Activated CD8-positive, alpha-beta T cell treated with anti-CD3 and anti-CD28 coated beads, Interleukin-2, amount 10 ng/mL, durations not matched to agents 7 days and 5 days (primary cell): ENCODE data around the gene OR5C1. TPM values are rescaled to one million over a fixed set of nuclear protein-coding genes. Genes with fewer than 3 reads are reported as not detected.

ENCODE experiments used
- ATAC-seq: fragments of 150-1000 bp; cut with Tn5 transposase; one replicate; pipeline ENCODE4 v1.10.0; 2021; ENCODE audit warnings: moderate library complexity
- CTCF ChIA-PET: fragments of 350-600 bp; sonication (Branson Sonifier 250); formaldehyde crosslinking; loops from one replicate; lab custom pipeline; 2021; ENCODE audit warnings: antibody characterized with exemption; lab: Charles Lee
- POLR2A ChIA-PET: fragments of 350-600 bp; sonication (Branson Sonifier 250); formaldehyde crosslinking; loops from one replicate; lab custom pipeline; 2021; ENCODE audit warnings: antibody characterized with exemption; lab: Charles Lee
- DNase-seq: peaks from one replicate; pipeline ENCODE4 v3.0.0-alpha.2; 2020
- H3K27ac Mint-ChIP-seq: one replicate; pipeline ENCODE4 v1.8.0; 2021; ENCODE audit warnings: mild to moderate bottlenecking, mixed read lengths
- H3K27me3 Mint-ChIP-seq: one replicate; pipeline ENCODE4 v1.8.0; 2021; ENCODE audit warnings: low read depth, mixed read lengths
- H3K36me3 Mint-ChIP-seq: one replicate; pipeline ENCODE4 v1.8.0; 2021; ENCODE audit warnings: low read depth, mixed read lengths
- H3K4me1 Mint-ChIP-seq: one replicate; pipeline ENCODE4 v1.8.0; 2021; ENCODE audit warnings: low read depth, mixed read lengths
- H3K4me3 Mint-ChIP-seq: one replicate; pipeline ENCODE4 v1.8.0; 2021; ENCODE audit warnings: mild to moderate bottlenecking, mixed read lengths
- H3K9me3 Mint-ChIP-seq: one replicate; pipeline ENCODE4 v1.8.0; 2022; ENCODE audit warnings: mixed read lengths; ENCODE audit not compliant: insufficient read depth
- total RNA-seq, 2 experiments: library from RNA; stranded (reverse); gene quantifications; one replicate each; pipeline ENCODE4 v1.2.3, GENCODE V29; 2021

Gene OR5C1
- total RNA-seq, result not detected

DNA sequence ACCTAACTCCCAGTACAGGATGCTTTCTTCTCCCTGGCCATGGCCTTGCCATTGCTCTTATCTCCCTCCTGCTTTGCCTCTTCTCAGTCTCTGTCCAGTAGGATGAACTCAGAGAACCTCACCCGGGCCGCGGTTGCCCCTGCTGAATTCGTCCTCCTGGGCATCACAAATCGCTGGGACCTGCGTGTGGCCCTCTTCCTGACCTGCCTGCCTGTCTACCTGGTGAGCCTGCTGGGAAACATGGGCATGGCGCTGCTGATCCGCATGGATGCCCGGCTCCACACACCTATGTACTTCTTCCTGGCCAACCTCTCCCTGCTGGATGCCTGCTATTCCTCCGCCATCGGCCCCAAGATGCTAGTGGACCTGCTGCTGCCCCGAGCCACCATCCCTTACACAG lies at the start of gene OR5C1:
OR5C1 (plus strand) TSS at position 103 of the 400 bp plus-strand sequence; CDS start at position 103, 0 bp downstream.
- no peak within 1 kb of the TSS for H3K4me3 Mint-ChIP-seq
- H3K27ac Mint-ChIP-seq, result no peak within 1 kb of the TSS
- no peak for ATAC-seq
- H3K9me3 Mint-ChIP-seq, result no peaks in the 10 kb centered on the region
- ChIA-PET POLR2A (no interaction called here), CTCF (interaction anchor here (1.0 kb wide), 1 partner anchor 20 kb away, joined by 4 read pairs; no protein-coding TSS in a partner anchor)
- H3K4me1 Mint-ChIP-seq, result no peaks in the 10 kb centered on the region
- no peaks in the 10 kb centered on the region for H3K36me3 Mint-ChIP-seq
- DNase-seq, result no peak
- no peaks in the 10 kb centered on the region for H3K27me3 Mint-ChIP-seq

- Mint-ChIP-seq H3K36me3 (no peaks in the 10 kb centered on the region), H3K4me1 (no peaks in the 10 kb centered on the region), H3K27ac (no peak within 1 kb of the TSS), H3K9me3 (peaks cover 3% of the 10 kb centered on the region), H3K4me3 (no peak within 1 kb of the TSS), H3K27me3 (peaks cover 3% of the 10 kb centered on the region)
- ChIA-PET POLR2A (no interaction called here), CTCF (no interaction called here)
- no peak for DNase-seq
- no peak for ATAC-seq
These were observed 46.7 kb upstream of the OR5C1 start, which contains the start of gene OR1L6 for GRCh38 chr9:122742003-122742402. TSS of gene OR1L6 (plus strand) at chr9:122742303. CDS start at chr9:122749848, 7,545 bp downstream.

GRCh38 chr9:122754825-122755224 lies 33.9 kb upstream of the OR5C1 start:
- H3K4me1 Mint-ChIP-seq, result no peaks in the 10 kb centered on the region
- no peaks in the 10 kb centered on the region for H3K36me3 Mint-ChIP-seq
- CTCF ChIA-PET, result no interaction called here
- no peak overlapping the region for H3K4me3 Mint-ChIP-seq
- no peak for DNase-seq
- POLR2A ChIA-PET, result no interaction called here
- peaks cover 2% of the 10 kb centered on the region for H3K27me3 Mint-ChIP-seq
- no peak for ATAC-seq
- H3K27ac Mint-ChIP-seq, result no peak overlapping the region
- peaks cover 15% of the 10 kb centered on the region for H3K9me3 Mint-ChIP-seq

DNA sequence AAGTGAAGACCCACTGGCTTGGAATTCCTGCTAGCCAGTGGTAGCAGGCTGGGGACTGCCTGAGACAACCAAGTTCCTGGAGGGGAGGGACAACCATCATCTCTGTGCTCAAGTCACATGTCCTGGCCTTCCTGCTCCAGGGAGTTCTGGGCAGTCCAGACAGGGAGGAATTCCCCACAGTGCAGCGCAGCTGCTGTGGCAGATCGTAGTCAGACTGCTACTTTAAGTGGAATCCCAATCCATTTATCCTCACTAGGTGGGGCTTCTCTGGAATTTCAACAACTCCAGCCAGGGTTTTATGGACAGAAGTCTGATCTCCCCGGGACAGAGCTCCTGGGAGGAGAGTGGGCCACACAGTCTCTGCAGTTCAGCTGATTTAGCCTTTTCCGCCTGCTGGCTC lies 20.9 kb upstream of the OR5C1 start:
- Mint-ChIP-seq H3K36me3 (no peaks in the 10 kb centered on the region), H3K9me3 (peaks cover 16% of the 10 kb centered on the region), H3K4me3 (no peak overlapping the region), H3K27me3 (no peaks in the 10 kb centered on the region), H3K4me1 (no peaks in the 10 kb centered on the region), H3K27ac (no peak overlapping the region)
- DNase-seq (no peak), ATAC-seq (no peak)
- ChIA-PET CTCF (no interaction called here), POLR2A (no interaction called here)

GRCh38 chr9:122777052-122777451 lies 11.7 kb upstream of the OR5C1 start:
- CTCF ChIA-PET, result no interaction called here
- no peak overlapping the region for H3K4me3 Mint-ChIP-seq
- no peaks in the 10 kb centered on the region for H3K9me3 Mint-ChIP-seq
- no peaks in the 10 kb centered on the region for H3K36me3 Mint-ChIP-seq
- POLR2A ChIA-PET, result no interaction called here
- H3K27ac Mint-ChIP-seq, result no peak overlapping the region
- ATAC-seq, result no peak
- H3K4me1 Mint-ChIP-seq, result no peaks in the 10 kb centered on the region
- peaks cover 5% of the 10 kb centered on the region for H3K27me3 Mint-ChIP-seq
- DNase-seq, result no peak

DNA sequence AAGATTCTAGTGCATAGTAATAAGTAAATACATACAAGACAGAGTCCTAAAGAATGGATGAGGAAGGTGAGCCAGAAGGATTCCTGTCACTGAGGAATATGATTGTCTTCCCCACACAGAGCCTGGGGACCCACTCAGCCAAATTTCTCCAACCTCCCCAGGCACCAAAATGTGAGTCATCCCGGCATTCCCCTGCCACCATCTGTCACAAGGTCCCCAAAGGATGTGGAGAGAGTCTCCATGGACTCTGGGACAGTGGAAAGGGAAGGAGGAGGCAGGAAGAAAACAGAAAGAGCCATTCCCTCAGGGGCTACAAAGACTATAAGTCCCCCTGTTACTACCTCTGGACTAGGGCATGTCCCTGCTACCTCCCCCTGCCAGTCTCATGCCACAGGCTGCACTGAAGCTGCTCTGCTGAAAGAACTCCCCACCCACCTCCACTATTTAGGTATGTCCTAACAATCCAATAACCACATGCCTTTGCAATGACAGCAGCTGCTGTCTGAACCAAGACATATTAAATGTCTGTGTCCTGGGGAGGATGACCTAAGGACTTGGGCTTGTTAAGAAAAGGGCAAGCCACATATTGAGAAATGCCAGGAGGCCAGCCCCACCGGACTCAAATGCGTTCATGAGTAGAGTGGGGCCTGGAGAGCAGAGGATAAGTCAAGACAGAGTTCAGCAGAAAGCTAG lies 10.7 kb upstream of the OR5C1 start:
- POLR2A ChIA-PET, result no interaction called here
- CTCF ChIA-PET, result no interaction called here

DNA sequence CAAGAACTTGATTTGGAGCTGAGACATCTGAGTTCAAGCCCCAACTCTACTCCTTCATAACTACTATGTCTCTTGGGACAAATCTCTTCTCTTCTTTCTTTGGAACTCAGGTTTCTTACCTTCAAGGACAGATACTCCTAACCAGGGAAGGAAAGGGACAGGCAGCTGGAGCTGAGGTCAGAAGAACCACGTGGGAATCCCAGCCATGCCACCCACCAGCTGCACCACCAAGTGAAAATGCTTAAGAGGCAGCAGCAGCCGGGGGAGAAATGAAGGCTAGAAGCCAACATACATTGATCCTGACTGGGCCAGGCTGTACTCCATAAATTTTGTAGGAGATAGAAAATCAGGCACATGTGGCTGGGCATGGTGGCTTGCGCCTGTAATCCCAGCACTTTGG lies 9.6 kb upstream of the OR5C1 start:
- no peaks in the 10 kb centered on the region for H3K9me3 Mint-ChIP-seq
- ChIA-PET POLR2A (no interaction called here), CTCF (no interaction called here)
- no peak overlapping the region for H3K4me3 Mint-ChIP-seq
- H3K27me3 Mint-ChIP-seq, result peaks cover 3% of the 10 kb centered on the region
- H3K4me1 Mint-ChIP-seq, result no peaks in the 10 kb centered on the region
- ATAC-seq (no peak), DNase-seq (no peak)
- H3K27ac Mint-ChIP-seq, result no peak overlapping the region
- no peaks in the 10 kb centered on the region for H3K36me3 Mint-ChIP-seq

More for the DNA sequence above, 10.7 kb upstream of the OR5C1 start:
- ATAC-seq (no peak), DNase-seq (no peak)
- no peak overlapping the region for H3K27ac Mint-ChIP-seq
- H3K4me3 Mint-ChIP-seq, result no peak overlapping the region
- peaks cover 5% of the 10 kb centered on the region for H3K27me3 Mint-ChIP-seq
- no peaks in the 10 kb centered on the region for H3K36me3 Mint-ChIP-seq
- no peaks in the 10 kb centered on the region for H3K9me3 Mint-ChIP-seq
- H3K4me1 Mint-ChIP-seq, result no peaks in the 10 kb centered on the region

DNA sequence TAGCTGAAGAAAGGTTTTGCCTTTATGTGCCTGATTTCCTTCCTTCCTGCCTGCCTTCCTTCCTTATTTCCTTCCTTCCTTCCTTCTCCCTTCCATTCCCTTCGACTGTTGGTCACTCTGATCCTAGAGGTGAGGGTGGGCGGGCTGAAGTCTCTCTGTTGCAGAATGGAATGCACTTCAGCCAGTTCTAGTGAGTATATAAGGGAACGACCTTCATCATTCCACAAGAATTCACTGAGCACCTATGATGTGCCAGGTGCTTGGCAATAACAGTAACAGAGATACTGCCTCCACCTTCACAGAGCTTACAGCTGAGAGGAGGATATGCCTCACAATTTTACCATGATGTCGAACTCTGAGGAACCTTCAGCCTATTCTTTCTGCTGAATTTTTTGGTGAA lies 8.7 kb upstream of the OR5C1 start:
- Mint-ChIP-seq H3K9me3 (no peaks in the 10 kb centered on the region), H3K27me3 (peaks cover 3% of the 10 kb centered on the region), H3K4me3 (no peak overlapping the region), H3K4me1 (no peaks in the 10 kb centered on the region), H3K27ac (no peak overlapping the region), H3K36me3 (no peaks in the 10 kb centered on the region)
- DNase-seq (no peak), ATAC-seq (no peak)
- POLR2A ChIA-PET, result no interaction called here
- CTCF ChIA-PET, result no interaction called here

DNA sequence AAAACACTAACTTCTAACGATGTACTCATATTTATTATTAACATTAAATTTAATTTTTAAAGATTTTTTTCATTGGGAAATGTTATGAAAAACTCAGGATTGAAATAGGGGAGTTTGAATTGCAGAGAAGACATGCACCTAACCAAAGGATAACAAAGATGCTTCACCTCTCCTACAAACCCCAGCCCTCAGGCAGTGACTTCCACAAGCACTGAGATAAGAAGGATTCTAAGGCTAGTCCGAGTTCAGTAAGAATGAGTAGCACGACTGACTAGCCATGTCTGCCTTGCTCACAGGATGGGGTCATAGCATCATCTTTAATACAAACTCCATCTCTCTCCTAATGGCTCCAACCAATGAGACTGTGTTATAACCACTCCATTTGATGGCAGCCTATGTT lies 7.1 kb upstream of the OR5C1 start:
- H3K9me3 Mint-ChIP-seq, result no peaks in the 10 kb centered on the region
- DNase-seq, result no peak
- no peaks in the 10 kb centered on the region for H3K4me1 Mint-ChIP-seq
- H3K27ac Mint-ChIP-seq, result no peak overlapping the region
- H3K36me3 Mint-ChIP-seq, result no peaks in the 10 kb centered on the region
- no peak overlapping the region for H3K4me3 Mint-ChIP-seq
- no peak for ATAC-seq
- CTCF ChIA-PET, result no interaction called here
- POLR2A ChIA-PET, result no interaction called here
- peaks cover 3% of the 10 kb centered on the region for H3K27me3 Mint-ChIP-seq

- POLR2A ChIA-PET, result no interaction called here
- no peaks in the 10 kb centered on the region for H3K27me3 Mint-ChIP-seq
- CTCF ChIA-PET, result no interaction called here
- no peaks in the 10 kb centered on the region for H3K36me3 Mint-ChIP-seq
- H3K4me1 Mint-ChIP-seq, result no peaks in the 10 kb centered on the region
- H3K27ac Mint-ChIP-seq, result no peak overlapping the region
- no peaks in the 10 kb centered on the region for H3K9me3 Mint-ChIP-seq
- ATAC-seq, result no peak
- no peak for DNase-seq
- no peak overlapping the region for H3K4me3 Mint-ChIP-seq
These were observed 3.5 kb upstream of the OR5C1 start for GRCh38 chr9:122785269-122785668.

DNA sequence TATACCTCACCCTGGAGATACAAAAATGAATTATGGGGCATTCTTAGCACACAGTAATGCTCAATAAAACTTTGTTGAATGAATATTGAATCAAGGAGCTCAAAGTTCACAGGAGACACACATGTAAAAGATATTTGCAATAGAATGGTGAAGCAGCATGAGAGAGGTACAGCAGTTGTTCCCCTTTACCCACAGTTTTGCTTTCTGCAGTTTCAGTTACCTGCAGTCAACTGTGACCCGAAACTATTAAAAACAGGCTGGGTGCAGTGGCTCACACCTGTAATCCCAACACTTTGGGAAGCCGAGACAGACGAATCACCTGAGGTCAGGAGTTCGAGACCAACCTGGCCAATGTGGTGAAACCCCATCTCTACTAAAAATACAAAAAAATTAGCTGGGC lies 2.4 kb upstream of the OR5C1 start:
- ChIA-PET CTCF (no interaction called here), POLR2A (no interaction called here)
- Mint-ChIP-seq H3K9me3 (no peaks in the 10 kb centered on the region), H3K4me3 (no peak overlapping the region), H3K27ac (no peak overlapping the region), H3K27me3 (no peaks in the 10 kb centered on the region), H3K36me3 (no peaks in the 10 kb centered on the region), H3K4me1 (no peaks in the 10 kb centered on the region)
- DNase-seq (no peak), ATAC-seq (no peak)

GRCh38 chr9:122789256-122790046 lies 718 bp downstream of the OR5C1 start:
- H3K27me3 Mint-ChIP-seq, result no peaks in the 10 kb centered on the region
- H3K36me3 Mint-ChIP-seq, result no peaks in the 10 kb centered on the region
- POLR2A ChIA-PET, result no interaction called here
- no peak overlapping the region for H3K4me3 Mint-ChIP-seq
- no peaks in the 10 kb centered on the region for H3K4me1 Mint-ChIP-seq
- H3K27ac Mint-ChIP-seq, result no peak overlapping the region
- DNase-seq, result no peak
- no peaks in the 10 kb centered on the region for H3K9me3 Mint-ChIP-seq
- ATAC-seq, result no peak
- CTCF ChIA-PET, result interaction anchor here (1.0 to 1.2 kb wide), 2 partner anchors 20 to 291 kb away, joined by 4 read pairs; no protein-coding TSS in a partner anchor
